Activated CD4-positive, CD25-positive, alpha-beta regulatory T cell (primary cell): ENCODE measurements around the gene IQCN.

ENCODE experiments used
- DNase-seq, 4 experiments: peaks; one replicate each; lab custom pipeline; 2025; lab: John Stamatoyannopoulos, UW

IQCN gene

DNA sequence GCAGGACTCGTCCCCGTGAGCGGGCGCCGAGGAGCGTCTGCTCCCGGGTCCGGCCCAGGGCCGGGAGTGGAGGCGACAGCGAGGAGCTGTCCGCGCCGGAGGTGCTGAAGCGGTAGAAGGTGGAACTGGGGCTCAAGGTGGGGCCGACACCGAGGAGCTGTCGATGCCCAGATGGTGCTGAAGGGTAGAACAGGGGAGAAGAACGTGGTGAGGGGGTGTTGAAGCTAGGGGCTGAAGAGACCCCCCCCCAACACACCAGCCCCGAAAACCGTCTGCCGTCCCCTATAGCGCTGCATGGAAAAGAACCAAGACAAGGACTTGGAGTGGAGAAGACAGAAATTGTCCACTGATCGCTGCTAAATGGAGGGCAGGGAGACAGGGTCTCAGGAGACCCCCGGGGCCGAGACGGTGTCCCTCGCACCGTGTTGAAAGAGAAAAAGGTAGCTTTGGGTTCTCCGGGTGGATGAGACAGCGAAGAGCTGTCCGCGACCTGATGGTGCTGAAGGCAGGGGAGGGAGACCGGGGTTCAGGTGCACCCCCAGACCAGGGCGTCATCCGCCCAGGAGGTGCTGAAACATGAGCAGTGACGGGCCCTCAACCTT lies 40.9 kb downstream of the IQCN start:
- DNase-seq, result peak in 2 of 4 experiments; percentile 11 to 13

DNA sequence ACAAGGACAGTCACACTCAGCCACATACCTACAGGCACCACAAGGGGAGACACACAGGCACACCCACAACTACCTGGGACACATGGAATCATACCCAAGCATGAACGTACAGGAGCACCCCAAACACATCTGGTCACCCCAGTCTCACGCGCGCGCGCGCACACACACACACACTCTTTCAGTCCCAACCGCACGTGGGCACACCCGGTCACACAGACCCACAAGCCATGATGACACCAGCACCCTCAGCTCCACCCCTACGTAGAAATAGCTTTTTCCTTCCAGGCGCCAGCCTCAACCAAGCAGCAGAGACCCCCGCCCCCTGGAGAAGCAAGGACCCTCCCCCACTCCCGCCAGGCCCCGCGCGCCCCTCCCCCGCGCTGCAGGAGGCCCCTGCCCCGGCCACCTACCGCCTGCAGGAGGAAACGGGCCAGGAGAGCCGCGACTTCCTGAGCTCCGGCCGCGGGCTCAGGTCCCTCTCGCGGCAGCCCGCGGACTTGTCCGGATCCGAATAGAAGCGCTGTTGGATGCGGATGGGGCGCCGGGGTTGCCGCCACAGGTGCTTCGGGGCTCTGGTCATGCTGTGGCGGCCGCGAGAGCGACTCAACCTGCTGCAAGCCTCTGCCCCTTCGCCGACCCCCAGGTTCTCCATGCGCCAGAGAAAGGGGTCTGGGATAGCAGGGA lies 41.6 kb downstream of the IQCN start:
- no peak for DNase-seq

DNA sequence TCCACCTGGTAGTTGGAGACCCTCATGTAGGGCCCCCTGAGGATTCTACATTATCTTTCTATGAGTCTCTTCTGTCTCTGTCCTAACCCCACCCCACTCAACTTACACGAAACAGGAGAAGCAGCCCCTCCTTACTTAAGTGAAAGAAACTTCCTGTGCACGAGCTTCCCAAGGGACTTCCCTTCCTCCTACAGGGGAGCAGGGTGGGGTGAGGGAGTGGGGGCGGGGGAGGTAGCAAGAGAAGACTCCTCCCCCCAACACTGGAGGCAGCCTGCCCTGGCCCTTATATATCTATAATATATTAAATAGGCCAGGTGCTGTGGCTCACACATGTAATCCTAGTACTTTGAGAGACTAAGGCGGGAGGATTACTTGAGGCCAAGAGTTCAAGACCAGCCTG lies 42.5 kb downstream of the IQCN start:
- no peak for DNase-seq

DNA sequence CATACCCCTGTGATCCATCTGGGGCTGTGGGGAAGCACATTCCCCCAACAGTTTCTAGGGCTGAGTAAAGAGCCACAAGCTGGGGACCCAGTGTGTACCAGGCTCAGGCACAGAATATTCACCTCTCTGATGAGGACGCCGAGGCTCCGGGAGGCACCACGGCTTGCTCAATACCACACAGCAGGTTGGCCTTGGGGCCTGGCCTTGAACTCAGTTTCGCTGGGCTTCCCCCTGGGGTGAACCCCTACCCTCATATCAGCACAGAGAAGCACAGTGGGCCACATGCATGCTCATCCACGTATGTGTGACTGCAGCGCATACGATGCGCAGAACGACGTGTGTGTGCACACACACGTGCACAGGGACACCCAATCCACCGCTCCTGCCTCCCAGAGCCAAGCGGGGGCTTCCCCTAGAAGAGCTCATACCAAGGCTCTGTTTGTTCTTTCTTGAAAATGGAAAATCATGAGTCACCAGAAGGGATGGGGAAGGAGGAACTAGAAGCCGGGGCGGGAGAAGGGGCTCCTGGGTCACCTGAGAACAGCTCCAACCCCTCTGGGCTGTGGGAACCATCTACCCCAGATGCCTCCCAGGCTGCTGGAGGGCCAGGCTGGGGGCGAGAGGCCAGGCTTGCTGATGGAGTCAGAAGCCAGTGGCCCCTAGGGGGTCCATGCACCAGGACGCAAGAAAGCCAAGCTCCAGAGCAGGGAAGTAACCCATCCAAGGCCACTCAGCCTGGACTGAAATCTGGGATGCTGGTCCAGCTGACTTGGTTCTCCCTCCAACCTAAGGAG lies 43.1 kb downstream of the IQCN start:
- no peak for DNase-seq

DNA sequence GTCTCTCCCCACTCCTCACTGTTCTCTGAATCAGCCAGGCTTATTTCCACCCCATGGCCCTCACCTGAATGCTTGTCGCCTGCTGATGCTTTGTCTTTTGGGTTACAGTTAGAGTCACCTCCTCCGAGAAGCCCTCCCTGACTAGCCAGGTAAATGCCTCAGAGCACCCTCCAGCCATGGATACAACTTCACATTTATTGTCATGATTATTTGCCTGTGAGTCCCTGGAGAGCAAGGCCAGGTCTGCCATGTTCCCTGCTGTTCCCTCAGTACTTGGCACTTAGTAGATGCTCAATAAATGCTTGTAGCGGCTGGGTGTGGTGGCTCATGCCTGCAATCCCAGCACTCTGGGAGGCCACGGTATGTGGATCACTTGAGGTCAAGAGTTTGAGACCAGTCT lies 44.3 kb downstream of the IQCN start:
- no peak for DNase-seq

DNA sequence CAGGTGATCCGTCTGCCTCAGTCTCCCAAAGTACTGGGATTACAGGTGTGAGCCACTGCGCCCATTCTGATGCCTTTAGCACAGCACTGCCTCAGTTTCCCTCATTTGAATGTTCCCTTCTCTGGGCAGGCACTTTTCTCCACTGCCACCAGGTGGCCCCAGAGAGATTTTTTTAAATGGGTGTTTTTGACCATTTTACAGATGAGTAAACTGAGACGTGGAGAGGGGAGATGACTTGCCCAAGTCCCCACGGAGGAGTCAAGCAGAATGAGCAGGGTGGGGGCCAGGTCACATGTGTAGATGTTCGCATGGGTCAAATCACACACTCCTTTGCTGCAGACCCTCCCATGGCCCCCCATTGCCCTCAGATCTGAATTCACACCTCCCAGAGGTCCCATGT lies 44.8 kb downstream of the IQCN start:
- no peak for DNase-seq

DNA sequence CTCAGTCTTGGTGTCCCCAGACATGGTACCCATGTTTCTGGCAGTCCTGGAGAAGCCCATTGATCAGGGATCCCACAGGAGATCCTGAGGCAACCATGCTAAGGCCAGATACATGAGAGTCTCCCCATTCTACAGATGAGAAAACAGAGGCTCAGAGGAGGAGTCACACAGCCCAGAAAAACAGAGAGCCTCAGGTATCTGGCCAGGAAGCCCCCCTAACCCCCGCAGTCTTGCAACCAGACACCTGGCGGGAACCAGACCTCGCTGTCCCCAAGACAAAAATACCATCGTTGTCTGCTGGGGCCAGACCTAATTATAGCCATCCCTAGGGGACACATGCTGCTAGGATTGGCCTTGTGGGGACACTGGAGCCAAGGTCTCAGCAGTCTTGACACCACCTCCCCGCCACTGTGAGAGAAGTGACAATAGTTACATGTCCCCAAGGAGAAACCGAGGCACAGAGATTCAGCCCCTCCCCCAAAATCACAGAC lies 46.4 kb downstream of the IQCN start:
- no peak for DNase-seq

DNA sequence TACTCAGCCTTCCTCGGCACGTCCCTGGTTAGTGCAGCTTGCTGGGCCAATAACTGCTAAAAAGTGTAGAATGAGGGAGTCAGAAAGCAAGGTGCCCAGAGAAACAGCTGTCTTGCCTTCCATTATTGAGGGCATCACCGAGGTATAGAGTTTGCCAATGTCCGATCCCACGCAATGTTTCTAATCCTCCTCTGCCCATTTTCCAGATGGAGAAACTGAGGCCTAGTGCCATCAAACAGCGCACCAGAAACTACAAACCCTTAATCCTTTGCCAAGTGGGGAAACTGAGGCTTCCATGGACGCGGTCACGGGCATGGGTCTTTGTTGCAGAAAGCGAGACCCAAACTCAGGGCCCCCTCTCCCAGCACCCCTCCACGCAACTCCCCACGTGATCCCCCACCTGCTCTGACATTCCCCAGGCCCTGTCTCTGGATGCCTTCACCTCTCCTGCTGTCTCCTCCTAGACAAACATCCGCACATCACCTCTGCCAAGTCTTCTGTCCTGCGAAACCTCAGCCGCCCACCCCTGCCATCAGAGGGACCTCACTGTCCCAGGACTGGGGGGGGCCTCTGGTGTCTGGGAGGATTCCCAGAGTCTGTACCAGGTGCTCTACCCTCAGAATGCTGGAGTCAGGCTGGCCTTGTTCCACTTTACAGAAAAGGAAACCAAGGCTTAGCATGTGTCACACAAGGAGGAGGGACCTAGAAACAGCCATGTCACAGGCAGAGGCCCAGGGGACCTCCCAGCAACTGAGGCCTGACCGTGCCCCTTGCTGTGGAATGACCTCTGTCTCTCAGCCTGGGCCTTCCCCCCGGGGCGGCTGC lies 47.1 kb downstream of the IQCN start:
- no peak for DNase-seq

DNA sequence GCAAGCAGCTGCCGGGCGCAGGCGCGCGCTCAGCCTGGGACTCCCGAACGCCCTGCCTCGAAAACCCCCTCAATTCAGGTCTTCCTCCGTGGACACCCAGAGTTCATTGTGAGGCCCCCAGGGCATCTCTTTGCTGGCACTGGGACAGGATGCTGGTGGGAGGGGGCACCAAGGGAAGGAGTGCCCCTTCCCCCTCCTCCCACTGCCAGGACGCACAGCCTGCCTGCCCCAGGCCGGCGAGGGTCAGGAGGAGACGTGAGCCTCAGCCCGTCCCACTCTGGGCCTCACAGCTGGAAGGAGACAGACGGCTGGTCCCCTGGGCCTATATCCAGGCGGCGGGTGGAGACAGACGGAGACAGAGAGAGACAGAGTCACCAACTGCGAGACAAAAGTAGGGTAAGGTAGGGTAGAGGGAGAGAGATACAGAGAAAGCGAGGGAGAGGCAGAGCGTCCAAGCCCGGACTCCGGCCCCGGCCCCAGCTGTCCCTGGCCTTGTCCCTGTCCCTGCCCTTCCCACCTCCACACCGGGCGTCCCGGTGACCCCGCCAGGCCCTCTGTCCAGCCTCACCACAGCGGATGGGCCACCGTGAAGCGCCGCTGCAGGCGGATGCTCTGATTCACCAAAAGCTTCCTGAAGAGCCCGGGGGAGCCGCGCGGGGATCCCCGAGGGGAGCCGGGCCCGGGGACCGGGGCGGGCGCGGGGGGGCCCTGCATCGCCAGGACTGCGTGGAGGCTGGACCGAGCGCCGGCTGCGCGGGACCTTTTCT lies 48.4 kb downstream of the IQCN start, which contains the start of gene PDE4C:
PDE4C (minus strand) TSS at position 737 of the 767 bp plus-strand sequence; CDS start at position 714, 23 bp downstream.
- DNase-seq, result no peak

DNA sequence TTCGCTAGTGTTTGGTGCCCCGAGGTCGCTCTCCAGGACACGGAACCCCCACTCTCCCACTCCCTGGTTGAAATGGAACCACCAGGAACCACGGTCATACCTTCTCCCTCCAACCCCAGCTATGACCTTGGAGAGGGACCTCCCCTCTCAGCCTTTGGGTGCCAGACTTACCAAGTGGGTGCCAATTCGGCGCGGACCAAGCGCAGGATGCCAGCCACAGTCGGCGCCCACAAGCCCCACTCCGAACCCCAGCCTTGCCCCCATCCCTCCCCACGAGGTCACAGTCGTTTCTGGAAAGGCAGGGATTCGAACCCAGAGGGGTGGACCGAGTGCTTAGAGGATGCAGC lies 48.9 kb downstream of the IQCN start:
- DNase-seq, result no peak

DNA sequence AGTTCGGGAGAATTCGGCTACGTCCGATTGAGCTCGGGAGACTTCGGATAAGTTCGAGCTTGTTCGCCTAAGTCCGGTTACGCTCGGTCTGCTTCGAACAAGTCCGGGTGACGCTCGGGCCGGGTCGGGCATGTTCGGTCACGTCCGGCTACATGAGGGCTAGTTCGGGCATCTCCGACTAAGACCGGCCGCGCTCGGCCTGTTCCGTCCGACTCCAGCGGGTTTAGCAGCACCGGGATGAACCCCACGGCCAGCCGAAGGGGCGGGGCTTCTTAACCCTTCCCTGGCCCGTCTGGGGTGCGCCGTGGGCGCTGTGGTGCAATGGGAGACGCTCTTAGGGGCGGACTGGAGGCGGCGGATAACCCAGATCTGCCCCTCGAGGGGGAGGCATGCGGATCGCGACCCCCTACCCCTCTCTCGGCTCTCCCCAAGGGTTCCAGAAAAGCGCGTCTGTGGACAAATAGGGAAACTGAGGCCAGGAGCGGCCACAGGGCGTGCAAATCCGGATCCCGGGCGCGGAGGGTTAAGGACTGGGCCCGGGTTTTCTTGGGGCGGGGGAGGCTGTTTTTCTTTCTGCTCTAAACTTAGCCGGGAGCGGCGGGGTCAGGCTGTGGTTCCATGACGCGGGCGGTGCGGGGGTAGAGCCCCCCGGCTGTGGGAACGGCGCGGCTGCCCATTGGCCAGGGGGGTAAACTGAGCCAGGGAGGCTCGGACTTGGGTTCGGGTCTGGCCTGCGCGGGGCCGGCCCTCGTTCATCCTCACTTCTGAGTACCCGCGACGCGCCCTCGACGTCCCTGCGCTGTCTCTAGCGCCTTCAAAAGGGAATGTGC lies 49.5 kb downstream of the IQCN start:
- DNase-seq, result peak; percentile 62 to 85 (median 72)

DNA sequence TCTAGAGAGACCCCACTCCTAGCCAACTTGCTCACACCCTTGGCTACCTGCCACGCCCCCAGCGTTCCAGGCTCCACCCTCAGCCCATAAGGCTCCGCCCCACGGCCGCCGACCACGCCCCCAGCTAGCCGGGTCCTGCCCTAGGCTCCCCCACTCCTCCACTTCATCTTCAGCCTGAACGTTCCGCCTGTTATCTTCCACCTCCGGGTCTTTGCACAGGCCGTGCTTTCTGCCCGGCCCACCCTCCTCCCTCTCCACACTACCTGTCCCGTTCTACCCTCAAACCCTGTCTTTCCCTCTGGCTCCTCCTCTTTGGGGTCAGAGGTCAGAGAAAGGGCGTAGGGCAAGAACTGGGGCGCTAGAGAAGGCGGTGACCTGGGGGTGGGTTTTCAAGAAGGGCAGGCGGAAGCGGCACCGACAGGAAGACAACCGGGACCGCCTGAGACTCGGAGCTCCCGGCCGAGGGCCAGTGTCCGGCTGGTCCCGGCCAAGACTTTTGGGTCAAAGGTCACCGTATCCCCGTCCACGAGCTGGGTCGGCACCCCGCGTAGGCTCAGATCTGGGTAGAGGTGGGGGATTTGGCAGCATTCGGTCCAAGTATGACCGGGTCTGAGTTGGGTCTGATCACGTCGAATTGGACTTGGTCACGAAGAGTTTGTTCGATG lies 50.3 kb downstream of the IQCN start:
- no peak for DNase-seq

DNA sequence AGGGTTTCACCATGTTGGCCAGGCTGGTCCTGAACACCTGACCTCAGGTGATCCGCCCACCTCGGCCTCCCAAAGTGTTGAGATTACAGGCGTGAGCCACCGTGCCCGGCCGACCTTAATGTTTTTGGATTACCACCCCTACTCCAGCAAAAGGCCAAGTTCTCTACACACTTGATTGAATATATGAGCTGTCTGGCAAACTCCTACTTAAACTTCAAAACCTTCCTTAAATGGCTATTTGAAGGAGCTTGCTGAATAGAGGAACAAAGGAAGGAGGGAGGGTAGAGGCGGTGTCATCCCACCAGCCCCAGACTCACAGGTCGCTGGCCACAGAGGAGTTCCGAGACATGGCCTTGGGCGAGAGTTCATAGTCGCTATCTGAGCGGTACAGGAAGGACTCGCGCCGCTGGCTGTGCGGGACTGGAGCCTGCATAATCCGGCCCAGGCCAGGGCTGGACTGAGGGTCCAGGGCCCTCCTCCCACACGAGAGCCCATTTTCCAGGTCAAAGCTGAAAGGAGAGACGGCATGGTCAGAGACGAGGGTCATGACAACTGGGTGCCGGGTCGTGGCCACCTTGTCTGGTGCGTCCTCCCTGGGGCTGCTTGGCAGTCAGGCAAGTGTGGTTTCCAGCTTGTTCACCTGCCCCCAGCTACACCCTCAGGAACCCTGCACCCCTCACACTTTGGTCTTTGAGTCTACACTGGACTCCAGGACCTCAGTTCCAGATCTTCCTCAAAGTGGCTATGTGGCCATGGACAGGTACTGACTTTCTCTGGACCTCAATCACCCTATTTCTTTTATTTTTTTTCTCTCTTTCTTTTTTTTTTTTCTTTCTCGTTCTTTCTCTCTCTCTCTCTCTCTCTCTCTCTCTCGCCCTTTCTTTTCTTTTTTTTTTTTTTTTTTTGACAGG lies 52.2 kb downstream of the IQCN start:
- no peak for DNase-seq

DNA sequence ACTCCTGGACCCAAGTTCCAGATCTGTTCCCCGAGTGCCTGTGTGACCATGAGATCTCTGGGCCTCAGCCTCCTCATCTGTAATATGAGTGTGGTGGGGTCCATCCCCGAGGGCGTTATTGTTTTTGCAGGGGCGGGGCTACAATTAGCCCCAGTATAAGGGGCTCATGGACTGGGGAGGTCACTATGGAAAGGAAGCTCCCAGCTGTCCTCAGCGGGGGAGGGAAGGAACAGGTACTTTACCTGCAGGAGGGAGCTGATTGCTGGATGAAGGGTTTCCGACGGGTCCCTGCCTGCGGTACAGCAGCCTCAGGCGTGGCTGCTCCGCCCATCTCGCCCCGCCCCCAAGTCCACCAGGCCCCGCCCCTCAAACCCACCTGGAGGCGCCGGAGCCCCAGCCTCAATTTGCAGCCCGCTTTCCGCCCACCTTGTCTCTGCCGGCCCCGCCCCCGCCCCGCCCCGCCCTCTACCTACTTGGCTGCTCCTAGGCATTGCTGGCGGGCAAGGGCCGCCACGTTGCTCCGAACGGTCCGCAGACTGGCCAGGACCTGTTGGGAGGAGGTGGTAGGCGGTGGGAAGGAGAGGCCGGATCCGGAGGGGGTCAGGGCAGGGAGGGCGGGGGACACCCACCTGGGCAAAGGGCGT lies 53.5 kb downstream of the IQCN start:
- no peak for DNase-seq

DNA sequence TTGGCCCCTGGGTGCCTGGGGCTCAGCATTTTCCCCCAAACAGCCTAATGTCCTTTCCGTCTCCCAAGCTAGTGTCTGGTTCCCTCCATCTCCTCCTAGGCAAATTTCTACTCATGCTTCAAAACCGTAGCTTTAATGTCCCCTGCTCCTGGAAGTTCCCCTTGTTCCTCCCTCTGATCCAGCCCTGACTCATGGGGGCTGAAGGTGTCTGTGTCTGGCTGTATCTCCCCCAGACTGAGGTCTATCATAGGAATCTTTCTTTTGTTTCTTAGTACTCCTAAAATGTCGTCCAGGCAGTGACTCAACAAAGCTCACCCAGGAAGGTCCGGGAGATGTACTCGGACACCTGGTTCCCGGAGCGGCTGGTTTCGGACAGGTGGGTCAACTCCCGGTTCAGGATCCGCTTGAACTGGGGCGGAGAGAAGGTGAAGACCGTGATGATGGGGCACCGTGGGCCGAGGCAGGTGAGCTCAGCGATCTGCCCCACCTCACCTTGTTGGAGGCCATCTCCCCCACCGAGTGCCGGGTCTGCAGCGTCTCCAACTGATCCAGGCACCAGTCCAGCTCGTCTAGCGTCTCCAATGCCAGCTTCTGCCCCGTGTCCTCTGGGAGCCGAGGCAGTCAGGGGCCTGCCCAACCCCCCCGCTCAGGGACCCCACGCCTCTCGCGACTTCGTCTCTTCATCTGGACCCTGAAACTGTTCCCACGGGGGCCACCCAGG lies 54.2 kb downstream of the IQCN start:
- no peak for DNase-seq

DNA sequence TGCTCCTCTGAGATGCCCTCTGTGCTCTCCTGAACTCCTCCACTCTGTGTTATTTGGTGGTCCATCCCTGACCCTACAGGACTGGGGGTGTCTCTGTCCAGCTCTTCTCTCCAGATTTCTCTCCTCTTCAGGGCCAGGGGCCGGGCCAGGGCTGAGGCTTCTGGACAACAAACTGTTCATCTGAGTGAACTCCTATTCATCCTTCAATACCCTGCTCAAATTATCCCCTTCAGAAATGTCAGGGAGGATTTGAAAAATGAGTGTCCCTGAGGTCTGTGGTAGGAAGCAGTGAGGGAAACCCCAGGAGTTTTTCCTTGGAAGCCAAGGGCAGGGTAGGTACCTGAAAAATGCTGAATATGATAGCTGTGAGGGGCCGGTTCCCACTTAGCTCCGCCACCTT lies 55.7 kb downstream of the IQCN start:
- DNase-seq, result no peak

DNA sequence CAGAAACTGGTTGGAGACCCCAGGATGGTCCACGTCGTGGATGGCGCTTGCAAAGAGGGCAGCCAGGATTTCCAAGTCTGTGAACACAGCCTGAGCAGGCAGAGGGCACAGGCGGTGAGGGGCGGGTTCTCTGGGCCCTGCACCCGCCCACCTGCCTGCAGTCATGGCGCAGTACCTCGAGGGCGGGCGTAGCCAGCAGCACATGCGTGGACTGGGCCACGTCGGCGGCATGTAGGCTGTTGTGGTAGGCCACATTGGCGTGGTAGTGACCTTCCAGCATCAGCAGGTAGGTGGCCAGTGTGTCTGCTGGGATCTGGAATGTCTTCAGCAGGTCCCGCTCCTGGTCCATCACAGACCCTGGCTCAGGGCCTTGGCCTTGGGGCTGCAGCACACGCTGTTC lies 56.1 kb downstream of the IQCN start:
- no peak for DNase-seq

DNA sequence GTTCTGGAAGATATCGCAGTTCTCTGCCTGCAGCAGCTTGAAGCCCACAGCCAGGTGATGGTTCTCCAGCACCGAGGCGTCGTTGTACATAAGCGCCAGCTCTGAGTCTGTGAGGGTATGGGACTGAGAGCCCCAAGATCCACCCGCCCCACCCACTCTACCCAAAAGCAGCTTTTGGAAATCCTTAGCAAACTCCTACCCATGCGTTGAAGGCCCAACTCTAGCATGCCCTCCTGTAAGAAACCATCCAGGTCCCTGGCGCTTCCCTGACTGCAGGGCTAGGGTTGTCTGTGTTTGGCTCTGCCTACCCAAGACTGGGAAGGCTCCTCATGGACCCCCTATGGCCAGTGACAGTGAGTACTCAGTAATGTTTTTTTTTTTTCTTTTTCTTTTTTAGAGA lies 57.5 kb downstream of the IQCN start:
- no peak for DNase-seq
